Measurements from ENCODE around the gene PPP1R15B.

The PPP1R15B gene

DNA sequence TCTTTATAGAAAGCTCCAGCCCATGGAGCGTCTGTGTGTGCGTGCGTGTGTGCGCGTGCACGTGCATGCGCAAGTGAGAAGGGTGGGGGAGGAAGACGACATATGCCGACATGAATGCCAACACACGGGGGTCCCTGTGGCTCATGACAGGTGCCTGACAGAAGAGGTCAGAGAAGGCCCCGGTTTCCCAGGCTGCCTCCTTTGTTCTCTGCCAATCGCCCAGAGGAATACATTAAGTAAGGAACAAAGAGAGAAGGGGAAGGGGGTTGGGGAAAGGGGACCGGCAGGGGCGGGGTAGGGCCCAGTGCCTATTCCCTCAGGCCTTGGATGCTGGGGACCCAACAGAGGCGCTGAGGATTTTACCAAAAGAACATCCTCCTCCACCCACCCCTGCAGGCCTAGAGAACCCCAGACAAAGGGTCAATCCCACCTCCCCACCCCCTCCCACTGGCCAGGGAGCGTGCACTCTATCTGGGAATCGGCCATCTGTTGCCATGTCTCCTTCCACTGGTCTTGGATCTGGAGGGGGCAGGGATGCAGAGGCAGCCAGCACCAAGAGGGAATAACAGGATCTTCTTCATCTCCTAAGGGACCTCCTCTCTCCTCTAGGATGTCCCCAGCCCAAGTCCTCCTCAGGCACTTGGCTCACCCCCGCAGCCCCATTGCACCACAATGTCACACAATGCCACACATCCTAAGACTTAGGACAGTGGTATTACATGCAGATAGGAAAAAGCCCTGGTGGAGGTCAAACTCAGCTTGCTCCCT, 43.6 kb upstream of the PPP1R15B start:
- TF ChIP-seq, protein P1, sequence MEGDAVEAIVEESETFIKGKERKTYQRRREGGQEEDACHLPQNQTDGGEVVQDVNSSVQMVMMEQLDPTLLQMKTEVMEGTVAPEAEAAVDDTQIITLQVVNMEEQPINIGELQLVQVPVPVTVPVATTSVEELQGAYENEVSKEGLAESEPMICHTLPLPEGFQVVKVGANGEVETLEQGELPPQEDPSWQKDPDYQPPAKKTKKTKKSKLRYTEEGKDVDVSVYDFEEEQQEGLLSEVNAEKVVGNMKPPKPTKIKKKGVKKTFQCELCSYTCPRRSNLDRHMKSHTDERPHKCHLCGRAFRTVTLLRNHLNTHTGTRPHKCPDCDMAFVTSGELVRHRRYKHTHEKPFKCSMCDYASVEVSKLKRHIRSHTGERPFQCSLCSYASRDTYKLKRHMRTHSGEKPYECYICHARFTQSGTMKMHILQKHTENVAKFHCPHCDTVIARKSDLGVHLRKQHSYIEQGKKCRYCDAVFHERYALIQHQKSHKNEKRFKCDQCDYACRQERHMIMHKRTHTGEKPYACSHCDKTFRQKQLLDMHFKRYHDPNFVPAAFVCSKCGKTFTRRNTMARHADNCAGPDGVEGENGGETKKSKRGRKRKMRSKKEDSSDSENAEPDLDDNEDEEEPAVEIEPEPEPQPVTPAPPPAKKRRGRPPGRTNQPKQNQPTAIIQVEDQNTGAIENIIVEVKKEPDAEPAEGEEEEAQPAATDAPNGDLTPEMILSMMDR (IDR thresholded peaks at IDR 0.05; ENCODE audit: insufficient read depth, missing control alignments), result no peak
- FAIRE-seq, result no peak
- no peak for DNase-seq (ENCODE audit: insufficient read length, low spot score)

DNA sequence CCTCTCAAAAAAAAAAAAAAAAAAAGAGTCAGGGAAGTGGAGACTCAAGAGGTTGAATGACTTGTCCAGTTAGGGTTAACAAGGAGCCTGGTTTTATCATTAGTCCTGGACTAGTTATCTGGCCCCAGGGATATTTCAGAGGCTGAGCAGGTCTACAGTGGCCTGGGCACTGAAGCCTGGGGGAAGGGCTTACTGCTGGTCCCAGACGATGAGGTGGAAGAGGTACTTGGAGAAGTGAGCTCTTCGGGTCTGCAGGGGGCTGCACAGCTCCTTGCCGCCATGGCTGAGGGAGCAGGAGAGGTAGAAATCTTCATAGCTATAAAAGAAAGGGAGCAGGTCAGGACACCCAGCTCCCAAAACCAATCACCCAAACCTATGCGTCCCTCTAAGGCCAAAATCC, 42.9 kb upstream of the PPP1R15B start:
- TF ChIP-seq, protein P1 (IDR thresholded peaks at IDR 0.05; ENCODE audit: insufficient read depth, missing control alignments), result no peak
- no peak for DNase-seq (ENCODE audit: insufficient read length, low spot score)
- FAIRE-seq, result no peak

DNA sequence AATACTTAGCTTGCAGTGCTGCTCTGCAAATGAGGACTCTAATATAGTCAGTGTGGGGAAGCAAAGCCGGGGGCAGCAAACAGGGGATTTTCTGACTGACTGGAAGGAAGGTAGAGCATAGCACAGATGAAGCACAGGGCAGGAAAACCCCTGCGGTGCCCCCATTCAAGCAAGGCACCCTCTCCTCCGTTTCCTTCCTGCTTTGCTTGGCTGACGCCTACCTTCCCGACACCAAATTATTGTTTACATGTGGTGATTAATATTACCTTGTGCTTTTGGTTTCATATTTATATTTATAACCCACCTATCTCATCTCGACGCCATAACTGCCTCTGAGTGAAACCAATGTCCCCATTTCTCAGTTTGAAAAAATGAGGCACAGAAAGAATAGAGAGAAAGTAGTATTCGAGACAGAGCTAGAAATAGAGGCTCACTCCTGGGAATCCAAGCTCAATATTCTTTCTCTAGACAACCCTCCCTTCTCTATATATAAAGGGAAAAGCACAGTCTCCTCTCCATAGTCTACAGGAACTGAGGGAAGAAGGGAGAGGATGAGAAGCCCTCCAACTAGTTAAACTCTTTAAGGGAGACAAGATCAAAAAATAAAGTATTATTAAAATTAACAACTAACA, 41.6 kb upstream of the PPP1R15B start:
- no peak for FAIRE-seq
- TF ChIP-seq, protein P1 (IDR thresholded peaks at IDR 0.05; ENCODE audit: insufficient read depth, missing control alignments), result no peak
- no peak for DNase-seq (ENCODE audit: insufficient read length, low spot score)

- FAIRE-seq (no peak), DNase-seq (ENCODE audit: insufficient read length, low spot score) (no peak)
- TF ChIP-seq, protein P1 (IDR thresholded peaks at IDR 0.05; ENCODE audit: insufficient read depth, missing control alignments), result no peak
Measured at GRCh38 chr1:204451352-204452124, 39.9 kb upstream of the PPP1R15B start.

- DNase-seq (ENCODE audit: insufficient read length, low spot score) (no peak), FAIRE-seq (no peak)
- TF ChIP-seq, protein P1 (IDR thresholded peaks at IDR 0.05; ENCODE audit: insufficient read depth, missing control alignments), result no peak
Measured at GRCh38 chr1:204450461-204451257, 39.0 kb upstream of the PPP1R15B start.

DNA sequence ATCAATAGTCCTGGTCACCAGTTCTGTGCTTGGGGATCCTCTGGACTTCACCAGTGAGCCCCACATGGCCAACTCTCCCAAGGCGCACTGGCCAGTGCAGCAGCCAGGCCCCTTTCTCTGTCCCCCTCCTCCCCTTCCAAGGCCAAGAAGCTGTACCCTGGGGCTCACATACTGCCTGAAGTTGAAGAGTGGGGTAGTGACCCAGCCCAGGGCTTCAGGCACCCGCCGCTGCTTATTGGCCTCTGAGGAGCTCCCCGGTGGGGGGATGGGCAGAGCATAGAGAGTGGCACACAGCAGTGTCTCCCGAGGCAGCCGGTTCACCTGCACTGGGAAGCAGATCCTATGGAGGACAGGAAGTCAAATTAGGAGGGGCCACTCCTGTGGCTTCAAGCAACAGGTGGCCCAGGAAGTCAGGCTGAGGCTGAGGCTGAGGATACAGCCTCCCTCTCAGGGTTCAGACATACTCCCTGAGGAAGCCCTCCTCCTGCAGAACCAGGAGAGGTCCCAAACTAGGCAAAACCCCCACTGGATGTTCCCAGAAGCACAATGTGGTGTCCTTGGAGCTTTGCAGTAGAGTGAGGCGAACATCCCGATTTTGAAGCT, 38.2 kb upstream of the PPP1R15B start:
- TF ChIP-seq, protein P1 (IDR thresholded peaks at IDR 0.05; ENCODE audit: insufficient read depth, missing control alignments), result no peak
- DNase-seq (ENCODE audit: insufficient read length, low spot score) (no peak), FAIRE-seq (no peak)
